HG02970 (cell line): ENCODE measurements around the gene APOL6.
"Not testable (repeated sequence)": the region's sequence is repeated elsewhere in the genome, so short reads cannot be mapped to it uniquely, and the experiment has no call there.

Experiments used
- ATAC-seq: cut with Tn5 transposase; IDR thresholded peaks from one replicate; pipeline ENCODE4 v1.9.1; 2021; ENCODE audit warnings: mild to moderate bottlenecking, moderate library complexity, moderate number of reproducible peaks; ENCODE audit not compliant: unreplicated experiment, low FRiP score

APOL6 gene

DNA sequence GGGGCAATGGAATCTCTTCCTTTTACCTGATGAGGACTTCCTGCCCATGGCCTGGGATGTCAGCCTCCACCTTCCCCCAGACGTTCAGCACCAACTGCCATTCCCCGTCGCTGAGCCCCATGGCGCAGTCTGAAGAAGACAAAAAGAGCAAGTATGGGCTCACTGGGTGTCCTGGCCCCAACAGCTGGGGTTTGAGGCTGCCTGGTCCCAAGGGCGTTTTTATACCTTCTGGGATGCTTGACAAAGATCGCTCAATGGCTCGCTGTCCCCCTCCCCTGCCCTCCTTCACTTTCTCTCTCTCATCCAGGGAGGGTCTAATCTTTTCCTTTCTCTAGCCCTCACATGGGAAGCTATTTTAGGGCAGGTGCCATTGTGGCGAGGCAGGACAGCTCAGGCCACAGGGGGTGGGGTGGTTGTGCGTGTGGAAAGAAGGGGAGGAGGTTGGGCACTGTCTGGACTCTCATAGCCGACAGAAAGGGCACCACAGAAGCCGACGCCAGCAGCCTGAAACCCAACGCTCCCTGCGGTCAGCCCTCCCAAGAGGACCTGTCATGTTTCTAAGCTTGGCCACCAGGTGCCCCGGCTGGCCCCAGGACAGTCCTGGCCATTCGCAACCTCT is 31.0 kb upstream of the APOL6 start, which contains the start of gene MB:
TSS of gene MB (minus strand) at position 193 of the 619 bp plus-strand sequence. CDS start at position 121, 72 bp downstream.
- no peak for ATAC-seq

GRCh38 chr22:35618427-35619223 is 29.6 kb upstream of the APOL6 start:
- ATAC-seq = no peak

GRCh38 chr22:35619336-35620094 is 28.7 kb upstream of the APOL6 start:
- no peak for ATAC-seq

DNA sequence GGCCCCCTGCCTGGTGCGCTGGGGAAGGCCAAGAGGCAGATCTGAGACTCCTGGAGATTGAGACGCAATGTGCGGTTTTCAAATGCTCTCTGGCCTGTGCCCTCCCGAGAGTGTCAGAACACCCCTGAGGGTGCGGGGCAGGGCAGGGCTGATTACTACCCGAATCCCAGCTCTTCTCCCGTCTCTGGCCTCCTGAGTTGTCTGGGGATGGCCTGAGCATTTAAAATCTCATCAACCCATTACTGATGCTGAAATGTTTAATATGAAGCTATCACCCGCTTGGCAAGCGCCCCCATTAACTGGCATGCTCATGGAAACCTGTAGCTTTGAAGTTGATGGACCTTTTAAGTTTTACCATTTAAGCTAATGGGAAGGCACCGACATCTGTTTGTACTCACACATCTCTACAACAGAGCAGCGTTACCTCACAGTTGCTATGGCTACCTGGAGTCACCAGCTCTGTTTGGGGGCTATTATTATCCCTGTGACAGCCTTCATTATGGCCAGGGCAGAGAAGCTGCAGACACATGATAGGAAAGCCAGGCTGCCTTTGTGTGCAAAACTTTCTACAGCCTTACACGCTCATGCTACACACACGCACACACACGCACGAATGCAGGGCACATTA is 27.5 kb upstream of the APOL6 start:
- ATAC-seq = no peak

DNA sequence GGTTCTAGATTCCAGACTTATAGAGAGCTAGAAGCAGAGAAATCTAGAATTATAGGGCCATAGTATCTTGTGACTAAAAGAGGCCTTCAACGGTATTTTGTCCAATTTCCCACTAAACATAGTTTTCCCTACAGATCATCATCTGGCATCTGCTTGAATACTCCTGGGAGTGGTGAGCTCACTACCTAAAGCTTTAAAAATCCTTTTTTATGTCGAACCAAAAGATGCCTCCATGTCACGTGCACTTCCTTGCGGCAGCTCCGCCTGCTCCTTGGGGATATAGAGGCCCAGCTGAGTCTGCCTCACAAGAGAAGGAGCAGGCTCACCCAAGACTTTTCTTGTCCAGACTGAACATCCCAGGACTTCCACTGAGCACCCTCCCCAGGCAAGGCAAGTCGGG is 26.8 kb upstream of the APOL6 start:
- ATAC-seq = no peak

DNA sequence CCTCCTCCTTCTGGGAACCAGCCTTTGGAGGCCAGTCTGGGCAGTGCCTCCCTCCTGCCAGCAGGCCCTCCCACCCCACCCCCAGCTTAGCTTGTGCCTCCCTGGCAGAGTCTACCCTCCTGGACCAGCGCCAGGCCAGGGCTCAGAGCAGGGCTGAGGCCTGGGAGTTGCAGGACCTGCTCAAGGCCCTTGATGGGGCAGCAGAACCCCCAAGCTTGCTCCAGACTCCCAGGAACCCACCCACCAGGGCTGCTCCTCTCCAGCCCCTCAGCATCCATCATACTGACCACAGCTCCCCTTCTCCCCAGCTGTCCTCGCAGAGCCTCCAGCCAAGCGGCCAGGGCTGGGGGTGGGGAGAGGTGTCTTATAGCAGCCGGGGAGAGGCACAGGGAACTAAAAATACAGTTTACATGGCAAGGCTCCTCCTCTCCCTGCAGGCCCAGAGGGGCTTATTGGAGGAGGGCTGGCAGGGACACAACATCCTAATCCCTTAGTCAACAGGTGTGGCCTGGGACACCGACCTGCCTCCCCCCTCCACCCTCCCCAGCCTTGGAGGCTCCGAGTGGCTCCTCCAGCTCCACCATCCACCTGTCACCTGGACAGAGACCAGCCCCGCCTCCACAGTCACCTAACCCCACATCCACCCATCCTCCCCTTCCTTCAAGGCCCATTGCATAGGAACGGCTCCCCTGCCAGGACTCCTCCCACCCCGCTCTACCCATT is 25.9 kb upstream of the APOL6 start:
- no peak for ATAC-seq

DNA sequence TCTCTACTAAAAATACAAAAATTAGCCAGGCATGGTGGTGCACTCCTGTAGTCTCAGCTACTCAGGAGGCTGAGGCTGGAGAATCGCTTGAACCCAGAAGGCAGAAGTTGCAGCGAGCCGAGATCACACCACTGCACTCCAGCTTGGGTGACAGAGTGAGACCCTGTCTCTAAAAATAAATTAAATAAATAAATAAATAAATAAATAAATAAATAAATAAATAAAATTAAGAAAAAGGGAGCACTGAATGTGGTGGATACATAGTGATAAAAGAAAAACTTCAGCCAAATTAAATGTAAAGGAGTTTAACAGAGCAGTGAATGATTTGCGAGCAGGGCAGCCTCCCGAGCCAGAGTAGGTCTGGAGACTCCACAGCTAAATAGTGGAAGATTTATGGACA is 24.4 kb upstream of the APOL6 start:
- not testable (repeated sequence) for ATAC-seq

DNA sequence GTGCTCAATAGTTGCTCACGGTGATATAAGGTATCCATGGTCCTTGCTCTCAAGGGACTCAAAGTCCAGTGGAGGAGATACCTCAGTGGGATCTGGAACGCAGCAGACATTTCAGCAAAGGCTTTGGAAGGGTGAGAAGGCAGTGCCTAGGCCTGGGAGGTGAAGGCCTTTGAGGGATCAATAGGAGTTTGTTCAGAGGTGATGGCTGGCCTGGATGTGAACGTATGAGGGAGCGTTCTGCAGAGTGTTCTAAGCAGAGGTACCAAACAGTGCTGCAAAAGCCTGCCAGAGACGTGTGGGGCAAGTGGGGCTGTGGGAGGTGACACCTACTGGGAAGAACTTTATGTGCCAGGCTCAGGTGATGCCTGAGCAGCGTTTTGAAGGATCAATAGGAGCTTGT is 23.7 kb upstream of the APOL6 start:
- ATAC-seq = no peak

GRCh38 chr22:35625763-35626432 is 22.3 kb upstream of the APOL6 start:
- ATAC-seq = no peak

- ATAC-seq = no peak
These were observed 20.8 kb upstream of the APOL6 start for GRCh38 chr22:35627267-35628041.

GRCh38 chr22:35628732-35629131 is 19.5 kb upstream of the APOL6 start:
- ATAC-seq = no peak

DNA sequence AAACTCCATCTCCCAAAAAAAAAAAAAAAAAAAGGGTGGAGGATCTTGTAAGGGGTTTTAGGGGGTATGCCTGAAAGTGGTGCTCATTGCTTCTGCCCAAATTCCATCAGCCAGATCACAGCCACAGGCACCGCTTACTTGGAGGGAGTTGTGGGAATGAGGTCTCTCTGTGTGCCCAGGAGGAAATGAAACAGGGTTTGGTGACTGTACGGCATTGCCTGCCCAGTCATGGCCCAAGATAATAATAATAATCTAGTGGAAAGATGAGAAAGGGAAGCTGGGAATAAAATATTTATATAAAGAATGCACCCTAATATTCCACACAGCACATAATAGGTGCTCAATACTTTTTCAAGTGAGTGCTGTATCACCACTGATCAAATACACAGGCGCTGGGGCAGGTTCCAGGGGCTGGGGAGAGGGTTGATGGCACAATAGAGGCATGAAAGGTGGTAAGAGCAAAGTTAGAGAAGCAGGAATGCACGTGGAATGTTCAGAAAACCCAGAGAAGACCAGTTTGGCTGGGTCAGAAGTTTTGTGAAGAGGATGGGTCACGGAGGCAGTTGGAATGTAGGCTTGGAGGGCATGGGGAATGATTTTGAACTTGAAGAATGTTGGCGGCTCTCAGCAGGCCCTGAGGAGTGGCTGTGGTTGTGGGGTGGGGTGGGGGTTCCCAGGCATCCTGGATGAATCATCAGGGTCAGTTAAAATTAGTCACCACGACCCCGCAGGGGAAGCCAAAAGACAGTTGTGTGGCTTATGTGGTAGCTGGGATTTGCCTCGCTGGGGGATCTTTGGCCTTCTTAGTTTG is 18.6 kb upstream of the APOL6 start:
- no peak for ATAC-seq

GRCh38 chr22:35630387-35630793 is 17.9 kb upstream of the APOL6 start:
- no peak for ATAC-seq

DNA sequence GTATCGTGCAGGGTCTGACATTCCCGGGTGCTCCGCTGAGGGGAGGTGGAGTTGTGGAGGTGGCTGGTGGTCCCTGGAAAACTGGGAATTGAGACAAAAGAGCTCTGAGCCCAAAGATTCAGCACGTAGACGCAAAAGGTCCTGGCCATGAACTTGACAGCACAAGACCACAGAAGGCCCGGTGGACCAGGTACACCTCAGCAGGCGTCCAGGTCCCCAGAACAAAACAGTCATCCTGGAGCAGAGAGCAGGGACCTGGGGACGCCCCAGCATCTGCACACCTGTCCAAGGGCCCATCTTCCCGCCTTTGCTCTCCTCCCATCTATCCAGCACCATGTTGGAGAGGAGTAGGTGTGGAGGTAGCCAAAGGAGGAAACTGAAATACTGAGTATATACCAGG is 17.4 kb upstream of the APOL6 start:
- no peak for ATAC-seq

DNA sequence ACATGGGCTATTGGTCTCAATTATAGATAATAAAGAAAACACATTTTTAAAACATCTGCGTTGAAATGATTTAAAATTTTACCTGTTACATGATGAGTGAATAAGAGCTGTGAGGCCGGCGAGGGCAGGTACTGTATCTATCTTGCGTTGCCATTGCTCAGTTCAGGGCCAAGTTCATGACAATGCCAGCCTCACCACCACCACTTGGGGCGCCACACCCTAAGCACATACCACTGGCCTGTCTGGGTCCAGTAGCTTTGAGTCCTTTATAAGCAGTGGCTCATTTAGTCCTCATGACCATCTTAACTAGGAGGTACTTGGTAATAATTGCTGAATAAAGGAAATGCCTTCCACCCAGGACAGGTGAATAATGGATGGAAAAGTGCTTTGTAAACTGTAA is 16.6 kb upstream of the APOL6 start:
- no peak for ATAC-seq

DNA sequence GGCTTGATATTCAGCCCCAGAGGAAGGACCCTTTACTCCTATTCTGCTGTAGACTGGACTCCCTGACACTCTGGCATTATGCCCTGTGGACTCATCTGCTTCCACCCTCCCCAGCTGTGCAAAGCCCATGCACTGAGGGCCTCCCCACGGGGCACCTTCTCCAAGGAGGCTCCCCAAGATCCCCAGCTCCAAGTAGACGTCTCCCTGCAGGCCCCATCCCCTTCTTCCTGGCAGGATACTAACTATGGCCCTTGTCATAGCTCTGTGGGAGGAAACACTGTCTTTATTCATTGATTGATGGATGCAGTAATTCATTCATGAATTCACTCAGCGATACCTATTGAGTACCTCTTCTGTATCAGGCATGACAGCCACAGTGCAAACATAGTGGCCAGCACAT is 15.3 kb upstream of the APOL6 start:
- no peak for ATAC-seq

DNA sequence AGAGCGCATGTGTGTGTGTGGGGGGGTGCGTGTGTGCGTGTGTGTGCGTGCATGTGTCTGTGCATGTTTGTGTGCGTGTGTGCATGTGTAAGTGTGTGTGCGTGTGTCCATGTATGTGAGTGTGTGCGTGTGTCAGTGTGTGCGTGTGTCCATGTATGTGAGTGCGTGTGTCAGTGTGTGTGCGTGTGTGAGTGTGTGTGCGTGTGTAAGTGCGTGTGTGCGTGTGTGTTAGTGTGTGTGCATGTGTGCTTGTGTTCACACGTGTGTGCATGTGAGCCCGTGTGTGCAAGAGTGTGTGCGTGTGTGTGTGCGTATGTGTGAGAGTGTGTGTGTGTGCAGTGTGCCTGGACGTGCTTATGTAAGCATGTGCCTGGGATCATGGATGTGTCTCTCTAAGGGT is 14.7 kb upstream of the APOL6 start:
- no peak for ATAC-seq

DNA sequence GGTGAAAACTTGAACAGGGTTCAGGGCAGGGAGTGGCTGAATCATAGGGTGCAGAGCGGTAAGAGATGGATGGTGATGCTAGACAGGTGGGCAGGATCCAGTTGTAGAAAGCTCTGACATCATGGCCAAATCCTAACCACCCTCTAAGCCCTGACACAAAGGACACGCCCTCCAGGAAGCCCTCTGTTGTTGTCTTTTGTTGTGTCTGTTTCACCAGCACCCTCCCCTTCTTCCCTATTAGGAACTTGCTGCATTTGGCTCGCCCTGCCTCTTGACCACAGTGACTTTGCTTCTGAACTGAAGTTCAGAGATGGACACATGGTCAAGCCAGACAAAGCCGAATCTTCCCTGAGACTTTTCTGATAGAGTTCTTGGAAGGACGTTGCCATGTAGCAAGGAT is 14.2 kb upstream of the APOL6 start:
- ATAC-seq = no peak
